GM18517 (cell line): Measurements from ENCODE around the gene GCSH.
"Not testable (repeated sequence)": the region's sequence is repeated elsewhere in the genome, so short reads cannot be mapped to it uniquely, and the experiment has no call there.

ENCODE experiments used
- ATAC-seq: cut with Tn5 transposase; IDR thresholded peaks from one replicate; pipeline ENCODE4 v1.9.1; 2021; ENCODE audit warnings: mild to moderate bottlenecking, moderate library complexity; ENCODE audit not compliant: unreplicated experiment

GCSH gene

GRCh38 chr16:81095953-81096714 is at the start of gene GCSH:
TSS of gene GCSH (minus strand) at chr16:81096395. CDS start at chr16:81096278, 117 bp downstream.
- ATAC-seq = peak; percentile 98

- ATAC-seq = no peak
Measured at GRCh38 chr16:81143921-81144471, 47.8 kb upstream of the GCSH start.

- ATAC-seq = no peak
Measured at GRCh38 chr16:81142864-81143263, 46.7 kb upstream of the GCSH start.

- no peak for ATAC-seq
Measured at GRCh38 chr16:81140930-81141780, 45.0 kb upstream of the GCSH start.

- ATAC-seq = no peak
Measured at GRCh38 chr16:81138831-81139557, 42.8 kb upstream of the GCSH start.

GRCh38 chr16:81137754-81138153 is 41.6 kb upstream of the GCSH start:
- no peak for ATAC-seq

GRCh38 chr16:81136390-81137335 is 40.5 kb upstream of the GCSH start:
- ATAC-seq = no peak

- ATAC-seq = no peak
Measured at GRCh38 chr16:81130126-81130525, 33.9 kb upstream of the GCSH start.

GRCh38 chr16:81128726-81129524 is 32.7 kb upstream of the GCSH start:
- ATAC-seq = no peak

GRCh38 chr16:81127051-81127450 is 30.9 kb upstream of the GCSH start:
- no peak for ATAC-seq

GRCh38 chr16:81123092-81123852 is 27.1 kb upstream of the GCSH start:
- no peak for ATAC-seq

GRCh38 chr16:81121474-81121990 is 25.3 kb upstream of the GCSH start:
- no peak for ATAC-seq

- ATAC-seq = no peak
Measured at GRCh38 chr16:81117436-81117835, 21.2 kb upstream of the GCSH start.

GRCh38 chr16:81116285-81116684 is 20.1 kb upstream of the GCSH start:
- ATAC-seq = no peak

- no peak for ATAC-seq
Measured at GRCh38 chr16:81112453-81112852, 16.3 kb upstream of the GCSH start.

- ATAC-seq = not testable (repeated sequence)
Measured at GRCh38 chr16:81109274-81109673, 13.1 kb upstream of the GCSH start.

- ATAC-seq = no peak
Measured at GRCh38 chr16:81107511-81107910, 11.3 kb upstream of the GCSH start.

GRCh38 chr16:81106826-81107503 is 10.8 kb upstream of the GCSH start:
- no peak for ATAC-seq
